Smooth muscle cell (in vitro differentiated cells): ENCODE measurements around the gene MYBL2. TPM values are rescaled to one million over a fixed set of nuclear protein-coding genes. Genes with fewer than 3 reads are reported as not detected.

Experiments used
- DNase-seq: peaks from one replicate; lab custom pipeline; 2025; ENCODE audit not compliant: unreplicated experiment; lab: John Stamatoyannopoulos, UW
- H2AFZ ChIP-seq: fragments of 200-600 bp; sonication (generic); 2 replicates; pipeline ENCODE4 v1.6.0; 2016; ENCODE audit warnings: antibody characterized with exemption, low read depth, mild to moderate bottlenecking
- H3F3A ChIP-seq: fragments of 200-600 bp; sonication (generic); 2 replicates; pipeline ENCODE4 v1.6.0; 2017; ENCODE audit warnings: antibody characterized with exemption, low read depth
- H3K27ac ChIP-seq: fragments of 200-600 bp; sonication (generic); 2 replicates; pipeline ENCODE4 v1.5.1; 2016; ENCODE audit warnings: low read depth, mild to moderate bottlenecking
- H3K27me3 ChIP-seq: fragments of 200-600 bp; sonication (generic); 2 replicates; pipeline ENCODE4 v1.6.1; 2016; ENCODE audit warnings: low read depth, mild to moderate bottlenecking
- H3K36me3 ChIP-seq: fragments of 200-600 bp; sonication (generic); 2 replicates; pipeline ENCODE4 v1.5.1; 2016; ENCODE audit warnings: low read depth
- H3K4me1 ChIP-seq: fragments of 200-600 bp; sonication (generic); 2 replicates; pipeline ENCODE4 v1.5.1; 2016; ENCODE audit warnings: low read depth
- H3K4me2 ChIP-seq: fragments of 200-600 bp; sonication (generic); 2 replicates; pipeline ENCODE4 v1.6.0; 2016; ENCODE audit warnings: mild to moderate bottlenecking
- H3K4me3 ChIP-seq: fragments of 200-600 bp; sonication (generic); 2 replicates; pipeline ENCODE4 v1.5.1; 2016; ENCODE audit warnings: mild to moderate bottlenecking
- H3K79me2 ChIP-seq: fragments of 200-600 bp; sonication (generic); 2 replicates; pipeline ENCODE4 v1.6.0; 2016; ENCODE audit warnings: low read depth, mild to moderate bottlenecking
- H3K9ac ChIP-seq: fragments of 200-600 bp; sonication (generic); 2 replicates; pipeline ENCODE4 v1.6.0; 2016; ENCODE audit warnings: low read depth
- H3K9me3 ChIP-seq: fragments of 200-600 bp; sonication (generic); replicated peaks from 2 replicates; pipeline ENCODE4 v1.5.1; 2016; ENCODE audit warnings: low read depth
- H4K20me1 ChIP-seq: fragments of 200-600 bp; sonication (generic); 2 replicates; pipeline ENCODE4 v1.6.0; 2016; ENCODE audit warnings: low read depth
- CTCF ChIP-seq: fragments of 200-600 bp; sonication (generic); IDR thresholded peaks from 2 replicates; pipeline ENCODE4 v1.5.1; 2017; ENCODE audit warnings: borderline replicate concordance, mild to moderate bottlenecking, antibody characterized with exemption; ENCODE audit not compliant: insufficient read depth, poor library complexity, severe bottlenecking
- whole genome bisulfite sequencing: methylation state at CpG from one replicate; pipeline ENCODE4 v1.1.7; 2016; ENCODE audit warnings: low lambda C conversion rate; 5-methylcytosine and 5-hydroxymethylcytosine counted together
- polyA plus RNA-seq: library from polyadenylated mRNA; unstranded; fragments of >200 nt; fragmentation: Nextera tagmentation; extraction: Ambion mirVana; gene quantifications from 2 replicates; pipeline ENCODE4 v1.2.1, GENCODE V29; 2016
- total RNA-seq: library from RNA; depleted of rRNA; stranded (reverse); fragments of >200 nt; gene quantifications from 2 replicates; pipeline ENCODE4 v1.2.3, GENCODE V29; 2014

The MYBL2 gene
- total and polyA plus RNA-seq, 2 experiments from 2014 or later, result 8.6 to 26.2 TPM

- H3K79me2 ChIP-seq, result no peaks in the 10 kb centered on the region
- no peaks in the 10 kb centered on the region for H4K20me1 ChIP-seq
- no peak overlapping the region for H3K4me3 ChIP-seq
- H3K4me2 ChIP-seq, result no peak overlapping the region
- no peak overlapping the region for H3K27ac ChIP-seq
- WGBS, result 16% methylated on average over 23 of the region's 23 CpGs
- H3K36me3 ChIP-seq, result no peaks in the 10 kb centered on the region
- no peaks in the 10 kb centered on the region for H3K27me3 ChIP-seq
- no peaks in the 10 kb centered on the region for H3K9me3 ChIP-seq
- DNase-seq, result peak; percentile 68
- no peak overlapping the region for H3K9ac ChIP-seq
- no peaks in the 10 kb centered on the region for H3F3A ChIP-seq
- TF ChIP-seq CTCF, result peak; percentile 100
- H2AFZ ChIP-seq, result no peak overlapping the region
- H3K4me1 ChIP-seq, result no peaks in the 10 kb centered on the region
Observed at GRCh38 chr20:43749734-43750294, 82.9 kb downstream of the MYBL2 start.

- no peak overlapping the region for H3K9ac ChIP-seq
- no peaks in the 10 kb centered on the region for H3K27me3 ChIP-seq
- H3K9me3 ChIP-seq, result no peaks in the 10 kb centered on the region
- H3K4me1 ChIP-seq, result no peaks in the 10 kb centered on the region
- no peaks in the 10 kb centered on the region for H3K79me2 ChIP-seq
- TF ChIP-seq CTCF, result no peak
- H3F3A ChIP-seq, result no peaks in the 10 kb centered on the region
- no peaks in the 10 kb centered on the region for H3K36me3 ChIP-seq
- H2AFZ ChIP-seq, result no peak overlapping the region
- H4K20me1 ChIP-seq, result no peaks in the 10 kb centered on the region
- H3K4me3 ChIP-seq, result no peak overlapping the region
- H3K4me2 ChIP-seq, result no peak overlapping the region
- H3K27ac ChIP-seq, result no peak overlapping the region
- DNase-seq, result no peak
Observed at GRCh38 chr20:43750774-43751166, 83.9 kb downstream of the MYBL2 start.

GRCh38 chr20:43751167-43752050, 84.5 kb downstream of the MYBL2 start:
- no peak for DNase-seq
- H3K4me2 ChIP-seq, result no peak overlapping the region
- no peak overlapping the region for H3K9ac ChIP-seq
- H2AFZ ChIP-seq, result no peak overlapping the region
- H3K9me3 ChIP-seq, result no peaks in the 10 kb centered on the region
- H3K4me3 ChIP-seq, result no peak overlapping the region
- no peaks in the 10 kb centered on the region for H3K27me3 ChIP-seq
- no peak for TF ChIP-seq CTCF
- H3K36me3 ChIP-seq, result no peaks in the 10 kb centered on the region
- H3K27ac ChIP-seq, result no peak overlapping the region
- no peaks in the 10 kb centered on the region for H4K20me1 ChIP-seq
- no peaks in the 10 kb centered on the region for H3K4me1 ChIP-seq
- no peaks in the 10 kb centered on the region for H3F3A ChIP-seq
- 88% methylated on average over 11 of the region's 11 CpGs for WGBS
- no peaks in the 10 kb centered on the region for H3K79me2 ChIP-seq

GRCh38 chr20:43752051-43752360, 85.1 kb downstream of the MYBL2 start:
- Histone ChIP-seq H3K4me3 (no peak overlapping the region), H3K4me1 (no peaks in the 10 kb centered on the region), H4K20me1 (no peaks in the 10 kb centered on the region), H3K4me2 (no peak overlapping the region), H3K9me3 (no peaks in the 10 kb centered on the region), H3K27ac (no peak overlapping the region), H3K27me3 (no peaks in the 10 kb centered on the region), H2AFZ (no peak overlapping the region), H3K9ac (no peak overlapping the region), H3K79me2 (no peaks in the 10 kb centered on the region), H3K36me3 (no peaks in the 10 kb centered on the region), H3F3A (no peaks in the 10 kb centered on the region)
- no peak for TF ChIP-seq CTCF
- DNase-seq, result no peak
- 88% methylated on average over 4 of the region's 4 CpGs for WGBS
